ENCODE data around the gene PHLDB3. TPM values are rescaled to one million over a fixed set of nuclear protein-coding genes. Genes with fewer than 3 reads are reported as not detected.

Gene PHLDB3
- total and polyA plus RNA-seq, 2 of the 13 experiments (the other 11 are each of a cell fraction or from before 2014, with no cell fraction given): 11.3 to 14.5 TPM

- no peak for TF ChIP-seq ZBTB8A (CRISPR knock-in tag; IDR thresholded peaks at IDR 0.05; ENCODE audit: borderline replicate concordance, low read depth)
- TF ChIP-seq ZNF350 (CRISPR knock-in tag; IDR thresholded peaks at IDR 0.05; ENCODE audit: borderline replicate concordance, low read depth): peak; percentile 46; the same call in 1 of the 2 replicates
- no peak for TF ChIP-seq ZNF280B (CRISPR knock-in tag; IDR thresholded peaks at IDR 0.05; ENCODE audit: borderline replicate concordance)
- TF ChIP-seq PBX3 (CRISPR knock-in tag; IDR thresholded peaks at IDR 0.05; ENCODE audit: borderline replicate concordance): no peak
- no peak for TF ChIP-seq SMYD3 (CRISPR knock-in tag; IDR thresholded peaks at IDR 0.05)
- peak; percentile 51 for TF ChIP-seq ZFY (CRISPR knock-in tag; IDR thresholded peaks at IDR 0.05)
- TF ChIP-seq ZNF562 (CRISPR knock-in tag; IDR thresholded peaks at IDR 0.05; ENCODE audit: borderline replicate concordance): no peak
- peak; percentile 50 to 60; a peak in 3 of 4 replicates for TF ChIP-seq HMGXB4 (CRISPR knock-in tag; IDR thresholded peaks at IDR 0.05; ENCODE audit: borderline replicate concordance in 1 of 2, low read depth in 1 of 2)
- TF ChIP-seq ZNF775 (CRISPR knock-in tag; IDR thresholded peaks at IDR 0.05; ENCODE audit: borderline replicate concordance): 0 out of 2 replicates have a peak, but pooled peaks have one; percentile 27
- TF ChIP-seq NFYC (CRISPR knock-in tag; IDR thresholded peaks at IDR 0.05): no peak
- TF ChIP-seq ZNF180 (CRISPR knock-in tag; IDR thresholded peaks at IDR 0.05; ENCODE audit: borderline replicate concordance, low read depth): no peak
- no peak for TF ChIP-seq ZC3H13 (CRISPR knock-in tag; IDR thresholded peaks at IDR 0.05)
- TF ChIP-seq ZHX2 (IDR thresholded peaks at IDR 0.05; ENCODE audit: low read depth): 0 out of 2 replicates have a peak, but pooled peaks have one; percentile 31
- TF ChIP-seq ZHX2 (CRISPR knock-in tag; IDR thresholded peaks at IDR 0.05; ENCODE audit: borderline replicate concordance): no peak
- peak; percentile 72 for TF ChIP-seq THAP11 (CRISPR knock-in tag; IDR thresholded peaks at IDR 0.05)
- TF ChIP-seq ZNF749 (CRISPR knock-in tag; IDR thresholded peaks at IDR 0.05; ENCODE audit: borderline replicate concordance): no peak
- TF ChIP-seq ZNF230 (CRISPR knock-in tag; IDR thresholded peaks at IDR 0.05): no peak
Measured at GRCh38 chr19:43524922-43525835, 20.6 kb upstream of the PHLDB3 start (continued).
